Liver (tissue), 9 donors: Measurements from ENCODE around the gene CLRN3. TPM values are rescaled to one million over a fixed set of nuclear protein-coding genes. Genes with fewer than 3 reads are reported as not detected.

Source experiments
- DNase-seq: peaks from one replicate; pipeline ENCODE4 v3.0.0-alpha.2; 2017; ENCODE audit warnings: low spot score
- H3K27ac ChIP-seq, 2 donors: one replicate each; pipeline ENCODE4 v1.7.0; 2013; ENCODE audit warnings: inconsistent platforms in 2 of 2, low read length in 2 of 2, control low read depth in 1 of 2, low read depth in 1 of 2, mild to moderate bottlenecking in 1 of 2
- H3K27me3 ChIP-seq, 4 donors: one replicate each; pipeline versions ENCODE4 v1.6.1 to v1.7.0; 2013; ENCODE audit warnings: low read length in 3 of 4, inconsistent platforms in 1 of 4, mild to moderate bottlenecking in 1 of 4, moderate library complexity in 1 of 4; ENCODE audit not compliant: control insufficient read depth in 4 of 4, insufficient read depth in 4 of 4
- H3K36me3 ChIP-seq, 4 donors: one replicate each; pipeline versions ENCODE4 v1.6.1 to v1.7.0; 2013; ENCODE audit warnings: low read length in 3 of 4, mild to moderate bottlenecking in 3 of 4, low read depth in 1 of 4, moderate library complexity in 1 of 4; ENCODE audit not compliant: control insufficient read depth in 4 of 4, insufficient read depth in 3 of 4
- H3K4me1 ChIP-seq, 4 donors: one replicate each; pipeline versions ENCODE4 v1.6.1 to v1.7.0; 2013; ENCODE audit warnings: low read length in 3 of 4, mild to moderate bottlenecking in 3 of 4, moderate library complexity in 1 of 4; ENCODE audit not compliant: control insufficient read depth in 4 of 4, insufficient read depth in 4 of 4
- H3K4me3 ChIP-seq, 3 donors: one replicate each; pipeline versions ENCODE4 v1.6.1 to v1.7.0; 2013; ENCODE audit warnings: low read length in 3 of 3, control low read depth in 1 of 3, low read depth in 1 of 3, mild to moderate bottlenecking in 1 of 3
- H3K9ac ChIP-seq, 2 donors: one replicate each; pipeline ENCODE4 v1.7.0; 2013; ENCODE audit warnings: low read length in 2 of 2, mild to moderate bottlenecking in 2 of 2, moderate library complexity in 2 of 2, control low read depth in 1 of 2, low read depth in 1 of 2
- H3K9me3 ChIP-seq, 4 donors: one replicate each; pipeline versions ENCODE4 v1.6.1 to v1.7.0; 2013; ENCODE audit warnings: low read length in 3 of 4; ENCODE audit not compliant: control insufficient read depth in 4 of 4
- EGR1 ChIP-seq, 2 donors: IDR thresholded peaks; 2 replicates each; pipeline ENCODE4 v1.6.1; 2016 to 2018; ENCODE audit warnings: antibody characterized with exemption in 2 of 2, low read depth in 2 of 2
- FOXA1 ChIP-seq: IDR thresholded peaks from 2 replicates; pipeline ENCODE4 v1.6.1; 2016; ENCODE audit warnings: antibody characterized with exemption
- FOXA2 ChIP-seq: IDR thresholded peaks from 2 replicates; pipeline ENCODE4 v1.6.1; 2016; ENCODE audit warnings: antibody characterized with exemption
- GABPA ChIP-seq, 2 donors: IDR thresholded peaks in 1 of 2; conservative IDR thresholded peaks in 1 of 2; 2 replicates each; pipeline ENCODE4 v1.6.1; 2016; ENCODE audit warnings: antibody characterized with exemption in 2 of 2, mild to moderate bottlenecking in 1 of 2, moderate library complexity in 1 of 2
- HNF4A ChIP-seq, 2 donors: conservative IDR thresholded peaks; 2 replicates each; pipeline ENCODE4 v1.6.1; 2016; ENCODE audit warnings: antibody characterized with exemption in 2 of 2, mild to moderate bottlenecking in 2 of 2
- HNF4G ChIP-seq: IDR thresholded peaks from 2 replicates; pipeline ENCODE4 v1.6.1; 2016; ENCODE audit warnings: antibody characterized with exemption
- JUND ChIP-seq, 2 donors: IDR thresholded peaks; 2 replicates each; pipeline ENCODE4 v1.6.1; 2016; ENCODE audit warnings: antibody characterized with exemption in 2 of 2
- NR2F2 ChIP-seq: IDR thresholded peaks from 2 replicates; pipeline ENCODE4 v1.6.1; 2016; ENCODE audit warnings: antibody characterized with exemption
- RAD21 ChIP-seq, 2 donors: IDR thresholded peaks; 2 replicates each; pipeline ENCODE4 v1.6.1; 2016; ENCODE audit warnings: antibody characterized with exemption in 2 of 2, mild to moderate bottlenecking in 2 of 2
- REST ChIP-seq: IDR thresholded peaks from 2 replicates; pipeline ENCODE4 v1.6.1; 2016; ENCODE audit warnings: antibody characterized with exemption, mild to moderate bottlenecking
- RXRA ChIP-seq, 2 donors: IDR thresholded peaks; 2 replicates each; pipeline ENCODE4 v1.6.1; 2017 to 2018; ENCODE audit warnings: antibody characterized with exemption in 2 of 2, mild to moderate bottlenecking in 1 of 2
- SP1 ChIP-seq: IDR thresholded peaks from 2 replicates; pipeline ENCODE4 v1.6.1; 2018; ENCODE audit warnings: antibody characterized with exemption, mild to moderate bottlenecking
- TAF1 ChIP-seq: conservative IDR thresholded peaks from 2 replicates; pipeline ENCODE4 v1.6.1; 2016; ENCODE audit warnings: antibody characterized with exemption, mild to moderate bottlenecking
- YY1 ChIP-seq: IDR thresholded peaks from 2 replicates; pipeline ENCODE4 v1.6.1; 2016; ENCODE audit warnings: antibody characterized with exemption, mild to moderate bottlenecking
- ZBTB33 ChIP-seq: IDR thresholded peaks from 2 replicates; pipeline ENCODE4 v1.6.1; 2016; ENCODE audit warnings: antibody characterized with exemption
- WGBS: extraction: QIAGEN DNeasy Blood & Tissue Kit; methylation state at CpG from one replicate; pipeline ENCODE4 v1.1.7; 2013; 5-methylcytosine and 5-hydroxymethylcytosine counted together
- polyA plus RNA-seq, 2 donors: library from polyadenylated mRNA; stranded (reverse) in 1 of 2; unstranded in 1 of 2; fragments of 200-250 nt in 1 of 2; fragments of >200 nt in 1 of 2; fragmentation: Nextera tagmentation in 1 of 2; extraction: Ambion mirVana in 1 of 2; gene quantifications; one replicate each; pipeline versions ENCODE4 v1.2.1 to v1.2.3, GENCODE V29; 2013 to 2015
- total RNA-seq, 2 donors: library from RNA; depleted of rRNA; stranded (reverse); fragments of >200 nt; gene quantifications; one replicate each; pipeline ENCODE4 v1.2.3, GENCODE V29; 2014
- TF ChIP-seq, protein P1 (sequence below): IDR thresholded peaks from 2 replicates; pipeline ENCODE4 v1.6.1; 2016; ENCODE audit warnings: antibody characterized with exemption
- TF ChIP-seq, protein P2 (sequence below): IDR thresholded peaks from 2 replicates; pipeline ENCODE4 v1.6.1; 2016; ENCODE audit warnings: antibody characterized with exemption
- TF ChIP-seq, protein P3 (sequence below): fragments of 150-350 bp; IDR thresholded peaks from 2 replicates; pipeline ENCODE4 v1.5.1; 2017; ENCODE audit warnings: improper control_type of control experiment, low read depth, low read length; ENCODE audit not compliant: missing input control
- donor health status: healthy.
- donor health status: healthy.
- donor health status: healthy.
- donor health status: healthy.
- donor health status: healthy.

Gene CLRN3
- total and polyA plus RNA-seq, 4 donors = 0.33 to 16.9 (median 6.9) TPM

DNA sequence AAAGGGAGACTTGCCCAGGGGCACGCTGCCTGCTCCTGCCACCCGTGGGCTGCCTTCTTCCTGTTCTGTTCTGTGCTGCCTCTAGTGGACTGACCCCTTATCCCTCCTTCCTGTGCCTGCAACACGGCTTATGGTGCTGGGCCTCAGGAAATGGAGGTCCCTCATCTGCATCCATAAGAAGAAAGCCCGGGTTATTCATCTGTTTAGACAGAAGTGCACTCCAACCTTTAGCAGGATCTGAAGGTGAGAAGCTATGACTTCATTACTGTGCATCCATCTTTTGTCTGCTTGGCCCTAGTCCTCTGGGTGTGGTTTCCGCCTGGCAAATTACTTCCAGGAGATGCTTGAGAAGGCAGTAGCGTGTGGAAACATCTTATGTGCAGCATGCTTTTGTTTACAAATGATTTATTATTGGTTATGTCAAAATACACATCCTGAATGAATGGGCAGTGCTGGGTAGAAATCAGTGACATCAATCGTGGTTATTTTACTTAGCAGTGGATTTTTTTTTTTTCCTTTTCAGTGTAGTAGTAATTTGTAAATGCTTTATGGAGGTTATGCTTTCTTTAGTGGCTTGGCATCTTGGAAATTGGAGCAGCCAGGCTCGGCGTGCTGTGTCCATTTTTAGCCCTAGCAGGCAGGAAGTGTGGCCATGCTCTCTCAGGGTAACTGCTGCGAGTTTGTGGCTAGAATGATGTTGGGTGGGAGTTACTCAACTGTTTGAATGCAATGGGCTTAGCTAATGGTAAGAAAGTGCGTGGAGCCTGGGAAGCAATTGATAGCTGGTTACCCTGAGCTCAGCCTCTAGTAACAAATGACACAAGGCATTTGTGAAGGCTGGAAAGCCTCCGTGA is 26.9 kb upstream of the CLRN3 start:
- DNase-seq = no peak
- Histone ChIP-seq H3K9me3 (no peaks in the 10 kb centered on the region), H3K9ac (no peak overlapping the region), H3K27ac (no peak overlapping the region), H3K36me3 (no peaks in the 10 kb centered on the region), H3K27me3 (no peaks in the 10 kb centered on the region), H3K4me1 (no peaks in the 10 kb centered on the region), H3K4me3 (no peak overlapping the region)
- TF ChIP-seq REST = no peak
- TF ChIP-seq TAF1 = no peak
- no peak for TF ChIP-seq HNF4A (conservative IDR thresholded peaks at IDR 0.05)
- no peak for TF ChIP-seq NR2F2
- TF ChIP-seq SP1 = no peak
- TF ChIP-seq, protein P1, sequence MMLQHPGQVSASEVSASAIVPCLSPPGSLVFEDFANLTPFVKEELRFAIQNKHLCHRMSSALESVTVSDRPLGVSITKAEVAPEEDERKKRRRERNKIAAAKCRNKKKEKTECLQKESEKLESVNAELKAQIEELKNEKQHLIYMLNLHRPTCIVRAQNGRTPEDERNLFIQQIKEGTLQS = no peak
- no peak for TF ChIP-seq ZBTB33
- no peak for TF ChIP-seq RXRA (IDR thresholded peaks at IDR 0.05)
- no peak for TF ChIP-seq FOXA1
- TF ChIP-seq RAD21 (IDR thresholded peaks at IDR 0.05) = no peak
- TF ChIP-seq, protein P2, sequence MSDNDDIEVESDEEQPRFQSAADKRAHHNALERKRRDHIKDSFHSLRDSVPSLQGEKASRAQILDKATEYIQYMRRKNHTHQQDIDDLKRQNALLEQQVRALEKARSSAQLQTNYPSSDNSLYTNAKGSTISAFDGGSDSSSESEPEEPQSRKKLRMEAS = no peak
- TF ChIP-seq HNF4G = no peak
- TF ChIP-seq GABPA (IDR thresholded peaks at IDR 0.05 in 1 of 2, conservative IDR thresholded peaks at IDR 0.05 in 1 of 2) = no peak
- TF ChIP-seq YY1 = no peak
- TF ChIP-seq FOXA2 = no peak
- TF ChIP-seq, protein P3, sequence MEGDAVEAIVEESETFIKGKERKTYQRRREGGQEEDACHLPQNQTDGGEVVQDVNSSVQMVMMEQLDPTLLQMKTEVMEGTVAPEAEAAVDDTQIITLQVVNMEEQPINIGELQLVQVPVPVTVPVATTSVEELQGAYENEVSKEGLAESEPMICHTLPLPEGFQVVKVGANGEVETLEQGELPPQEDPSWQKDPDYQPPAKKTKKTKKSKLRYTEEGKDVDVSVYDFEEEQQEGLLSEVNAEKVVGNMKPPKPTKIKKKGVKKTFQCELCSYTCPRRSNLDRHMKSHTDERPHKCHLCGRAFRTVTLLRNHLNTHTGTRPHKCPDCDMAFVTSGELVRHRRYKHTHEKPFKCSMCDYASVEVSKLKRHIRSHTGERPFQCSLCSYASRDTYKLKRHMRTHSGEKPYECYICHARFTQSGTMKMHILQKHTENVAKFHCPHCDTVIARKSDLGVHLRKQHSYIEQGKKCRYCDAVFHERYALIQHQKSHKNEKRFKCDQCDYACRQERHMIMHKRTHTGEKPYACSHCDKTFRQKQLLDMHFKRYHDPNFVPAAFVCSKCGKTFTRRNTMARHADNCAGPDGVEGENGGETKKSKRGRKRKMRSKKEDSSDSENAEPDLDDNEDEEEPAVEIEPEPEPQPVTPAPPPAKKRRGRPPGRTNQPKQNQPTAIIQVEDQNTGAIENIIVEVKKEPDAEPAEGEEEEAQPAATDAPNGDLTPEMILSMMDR = no peak
- no peak for TF ChIP-seq EGR1 (IDR thresholded peaks at IDR 0.05; ENCODE audit: low read depth in 2 of 2)
- no peak for TF ChIP-seq JUND (IDR thresholded peaks at IDR 0.05)
- WGBS = 64% methylated on average over 12 of the region's 12 CpGs
